NB4 (cell line): ENCODE data around the gene POLR2H.

Source experiments
- MAX ChIP-seq: IDR thresholded peaks from 2 replicates; pipeline ENCODE4 v1.6.1; 2011; ENCODE audit warnings: low read depth, low read length
- POLR2A ChIP-seq: IDR thresholded peaks from 2 replicates; pipeline ENCODE4 v1.6.1; 2011; ENCODE audit warnings: mild to moderate bottlenecking; ENCODE audit not compliant: insufficient read length; ENCODE audit errors: extremely low read depth

DNA sequence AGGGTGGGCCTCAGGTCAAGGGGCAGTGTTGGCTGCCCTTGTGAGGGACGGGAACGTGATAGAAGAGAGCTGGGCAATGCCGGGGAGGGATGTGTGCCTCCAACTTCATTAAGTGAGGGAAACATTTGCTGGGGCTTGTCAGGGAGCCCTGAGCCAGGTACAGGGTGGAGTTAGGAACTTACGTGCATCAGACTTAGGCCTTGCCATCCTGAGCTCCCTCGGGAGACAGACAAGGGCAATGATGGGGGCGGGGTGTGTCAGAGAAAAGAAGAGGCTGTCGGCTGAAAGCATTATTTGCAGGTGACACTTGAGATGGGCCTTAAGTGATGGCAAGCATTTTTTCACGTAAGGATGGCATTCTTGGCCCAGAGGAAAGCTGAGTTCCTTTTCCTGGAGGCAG lies 22.5 kb upstream of the POLR2H start:
- TF ChIP-seq POLR2A = no peak
- TF ChIP-seq MAX = no peak
